Spleen (tissue), 7 donors: Measurements from ENCODE around the gene HTR4.

Experiments
- CTCF ChIP-seq, 11 experiments: fragments of 200-600 bp in 7 of 11; fragments of 450-650 bp in 4 of 11; sonication (generic) in 4 of 11; IDR thresholded peaks in 8 of 11; conservative IDR thresholded peaks in 3 of 11; 1 replicate in 7 of 11; 2 replicates in 4 of 11; pipeline versions ENCODE4 v1.4.0 to v1.8.0; 2016 to 2021; ENCODE audit warnings: antibody characterized with exemption in 11 of 11, inconsistent platforms in 4 of 11, mild to moderate bottlenecking in 1 of 11
- POLR2A ChIP-seq, 3 donors: fragments of 450-650 bp; IDR thresholded peaks; one replicate each; pipeline ENCODE4 v1.5.1; 2017; ENCODE audit warnings: antibody characterized with exemption in 3 of 3, mild to moderate bottlenecking in 1 of 3
- POLR2AphosphoS5 ChIP-seq, 3 donors: sonication (generic); formaldehyde crosslinking; IDR thresholded peaks; one replicate each; pipeline ENCODE4 v1.5.1; 2017; ENCODE audit warnings: antibody characterized with exemption in 3 of 3
- donor health status: DM: no; HTN: no; CAD: no; lungs with moderate emphysema.
- donor health status: DM: no; HTN: no; CAD: no.
- donor health status: DM: no; HTN: no; CAD: no.

GRCh38 chr5:148626986-148627385, 27.3 kb downstream of the HTR4 start:
- TF ChIP-seq POLR2A (IDR thresholded peaks at IDR 0.05) (no peak), CTCF (IDR thresholded peaks at IDR 0.05 in 8 of 11, conservative IDR thresholded peaks at IDR 0.05 in 3 of 11) (no peak), POLR2AphosphoS5 (IDR thresholded peaks at IDR 0.05) (no peak)
